Colonic mucosa (tissue), 4 donors: ENCODE data around the gene CSNK1G1. TPM values are rescaled to one million over a fixed set of nuclear protein-coding genes. Genes with fewer than 3 reads are reported as not detected.

Experiments used
- DNase-seq: peaks from one replicate; pipeline ENCODE4 v3.0.0-alpha.2; 2020
- H3K27ac ChIP-seq: fragments of 200-600 bp; one replicate; pipeline ENCODE4 v1.8.0; 2021
- H3K27me3 ChIP-seq: fragments of 200-600 bp; one replicate; pipeline ENCODE4 v1.8.0; 2021
- H3K36me3 ChIP-seq: fragments of 200-600 bp; one replicate; pipeline ENCODE4 v1.8.0; 2021
- H3K4me1 ChIP-seq: fragments of 200-600 bp; one replicate; pipeline ENCODE4 v1.8.0; 2021; ENCODE audit warnings: mild to moderate bottlenecking
- H3K4me3 ChIP-seq: fragments of 200-600 bp; one replicate; pipeline ENCODE4 v1.8.0; 2021
- H3K9ac ChIP-seq, 2 donors: one replicate each; pipeline ENCODE4 v1.7.0; 2013; ENCODE audit warnings: control low read depth in 2 of 2, low read depth in 2 of 2, low read length in 2 of 2
- H3K9me3 ChIP-seq: fragments of 200-600 bp; one replicate; pipeline ENCODE4 v1.8.0; 2021
- CTCF ChIP-seq: fragments of 200-600 bp; IDR thresholded peaks from one replicate; pipeline ENCODE4 v1.8.0; 2022; ENCODE audit warnings: antibody characterized with exemption, mild to moderate bottlenecking
- intact Hi-C: fragments of 100-400 bp; cut with DNase I; formaldehyde crosslinking; loops from one replicate; pipeline ENCODE4 v1.14.1; 2022
- total RNA-seq, 2 donors: library from RNA; stranded (reverse); fragmentation: NEBNext Ultra II Directional in 1 of 2; extraction: Animal tissue kit (Norgen Biotek cat#: 25700) in 1 of 2; gene quantifications; one replicate each; pipeline ENCODE4 v1.2.1, GENCODE V29; 2021
- donor health status: healthy.
- donor health status: DM: no; HTN: no; CAD: no.
- donor health status: DM: no; HTN: no; CAD: no.

The CSNK1G1 gene
- total RNA-seq, 2 donors from 2014 or later: 17.0 to 18.5 TPM

- TF ChIP-seq CTCF: no peak
- no peak overlapping the region for H3K27ac ChIP-seq
- intact Hi-C loops: no loop called here
Measured at GRCh38 chr15:64216196-64216595, 139.8 kb downstream of the CSNK1G1 start.

GRCh38 chr15:64213646-64214045, 142.3 kb downstream of the CSNK1G1 start:
- no peak overlapping the region for H3K4me3 ChIP-seq
- H3K4me1 ChIP-seq: peaks cover 4% of the 10 kb centered on the region
- intact Hi-C loops: loop anchor here (5.0 kb wide), 1 partner anchor 144 kb away; the partner anchor contains the start of gene CSNK1G1
- no peaks in the 10 kb centered on the region for H3K36me3 ChIP-seq
- H3K9me3 ChIP-seq: no peaks in the 10 kb centered on the region
- no peak for TF ChIP-seq CTCF
- no peak overlapping the region for H3K9ac ChIP-seq
- H3K27ac ChIP-seq: no peak overlapping the region
- no peaks in the 10 kb centered on the region for H3K27me3 ChIP-seq
- no peak for DNase-seq

More at GRCh38 chr15:64216196-64216595, 139.8 kb downstream of the CSNK1G1 start:
- no peaks in the 10 kb centered on the region for H3K9me3 ChIP-seq
- H3K9ac ChIP-seq: no peak overlapping the region
- H3K4me1 ChIP-seq: peaks cover 4% of the 10 kb centered on the region
- no peaks in the 10 kb centered on the region for H3K36me3 ChIP-seq
- DNase-seq: no peak
- H3K4me3 ChIP-seq: no peak overlapping the region
- H3K27me3 ChIP-seq: no peaks in the 10 kb centered on the region

GRCh38 chr15:64211696-64212095, 144.3 kb downstream of the CSNK1G1 start:
- H3K36me3 ChIP-seq: no peaks in the 10 kb centered on the region
- H3K4me3 ChIP-seq: no peak overlapping the region
- no peak overlapping the region for H3K9ac ChIP-seq
- intact Hi-C loops: loop anchor here (5.0 kb wide), 1 partner anchor 146 kb away; the partner anchor contains the start of gene CSNK1G1
- no peaks in the 10 kb centered on the region for H3K9me3 ChIP-seq
- peaks cover 4% of the 10 kb centered on the region for H3K4me1 ChIP-seq
- H3K27me3 ChIP-seq: no peaks in the 10 kb centered on the region
- no peak overlapping the region for H3K27ac ChIP-seq
- DNase-seq: no peak
- no peak for TF ChIP-seq CTCF

- intact Hi-C loops: loop anchor here (5.0 kb wide), 1 partner anchor 147 kb away; the partner anchor contains the start of gene CSNK1G1
- no peak for DNase-seq
- H3K27me3 ChIP-seq: no peaks in the 10 kb centered on the region
- H3K4me3 ChIP-seq: no peak overlapping the region
- no peaks in the 10 kb centered on the region for H3K36me3 ChIP-seq
- no peaks in the 10 kb centered on the region for H3K4me1 ChIP-seq
- no peak overlapping the region for H3K9ac ChIP-seq
- H3K9me3 ChIP-seq: no peaks in the 10 kb centered on the region
- no peak overlapping the region for H3K27ac ChIP-seq
- TF ChIP-seq CTCF: no peak
Measured at GRCh38 chr15:64210371-64210770, 145.6 kb downstream of the CSNK1G1 start.

GRCh38 chr15:64209680-64210334, 146.2 kb downstream of the CSNK1G1 start:
- no peak overlapping the region for H3K27ac ChIP-seq
- H3K27me3 ChIP-seq: no peaks in the 10 kb centered on the region
- no peaks in the 10 kb centered on the region for H3K36me3 ChIP-seq
- H3K4me3 ChIP-seq: no peak overlapping the region
- no peaks in the 10 kb centered on the region for H3K9me3 ChIP-seq
- no peak overlapping the region for H3K9ac ChIP-seq
- TF ChIP-seq CTCF: no peak
- intact Hi-C loops: loop anchor here (5.0 kb wide), 1 partner anchor 147 kb away; the partner anchor contains the start of gene CSNK1G1
- DNase-seq: no peak
- no peaks in the 10 kb centered on the region for H3K4me1 ChIP-seq
